HG02981 (cell line): ENCODE measurements around the gene COMMD9.
"Not testable (repeated sequence)": the region's sequence is repeated elsewhere in the genome, so short reads cannot be mapped to it uniquely, and the experiment has no call there.

Source experiments
- ATAC-seq: cut with Tn5 transposase; IDR thresholded peaks from one replicate; pipeline ENCODE4 v1.9.1; 2021; ENCODE audit warnings: mild to moderate bottlenecking, moderate library complexity; ENCODE audit not compliant: unreplicated experiment

Gene COMMD9

DNA sequence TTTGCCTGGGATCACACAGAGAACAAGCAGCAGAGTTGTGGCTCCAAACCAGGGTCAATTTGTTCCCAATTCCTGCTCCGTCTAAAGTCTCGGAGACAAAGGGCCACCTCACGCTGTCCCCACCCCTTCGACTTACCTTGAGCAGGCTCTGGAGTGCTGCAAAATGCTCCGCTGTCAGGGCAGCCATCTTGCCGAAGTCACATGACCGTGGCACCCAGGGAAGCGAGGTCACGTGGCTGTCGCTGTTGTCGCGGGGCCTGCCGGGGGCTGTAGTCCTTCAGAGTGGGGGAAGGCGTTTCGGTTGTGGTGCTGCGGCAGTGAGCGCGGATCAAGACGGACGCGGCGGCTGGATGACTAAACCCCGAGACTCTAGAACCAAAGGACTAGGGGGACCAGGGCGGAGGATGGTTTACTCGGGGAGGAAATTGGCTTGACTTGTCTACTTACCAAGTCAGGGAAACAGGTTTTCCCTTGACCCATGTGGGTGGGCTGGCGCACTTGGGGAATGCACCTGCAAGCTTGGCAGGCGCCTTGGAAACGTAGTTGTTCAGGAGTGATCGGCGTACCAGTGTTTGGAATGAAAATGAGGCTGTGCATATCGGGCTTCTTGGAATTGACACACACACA is at the start of gene COMMD9:
Gene COMMD9, minus strand, starts transcription at position 199 of the 627 bp plus-strand sequence. Its CDS starts 12 bp downstream, at position 187.
- ATAC-seq, result peak; percentile 100

DNA sequence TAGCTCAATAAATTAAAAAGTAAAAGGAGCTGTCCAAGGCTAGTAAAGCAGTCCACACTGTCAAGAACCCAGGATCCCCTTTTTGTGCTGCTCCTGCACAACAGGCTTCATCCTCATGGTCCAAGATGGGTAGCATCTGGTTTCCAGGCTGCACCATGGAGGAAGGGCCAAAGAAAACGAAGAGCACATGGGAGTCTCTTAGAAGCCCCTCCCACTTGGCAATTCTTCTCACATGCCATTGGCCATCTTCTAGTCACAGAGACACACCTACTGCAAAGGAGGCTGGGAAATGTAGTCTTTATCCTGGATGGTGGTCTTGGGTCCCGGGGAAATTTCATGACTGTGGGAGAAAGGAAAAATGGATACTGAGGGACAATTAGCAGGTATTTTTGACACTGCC is 44.7 kb upstream of the COMMD9 start:
- no peak for ATAC-seq

GRCh38 chr11:36333468-36333867 is 44.2 kb upstream of the COMMD9 start:
- no peak for ATAC-seq

GRCh38 chr11:36330411-36330810 is 41.2 kb upstream of the COMMD9 start:
- ATAC-seq, result no peak

DNA sequence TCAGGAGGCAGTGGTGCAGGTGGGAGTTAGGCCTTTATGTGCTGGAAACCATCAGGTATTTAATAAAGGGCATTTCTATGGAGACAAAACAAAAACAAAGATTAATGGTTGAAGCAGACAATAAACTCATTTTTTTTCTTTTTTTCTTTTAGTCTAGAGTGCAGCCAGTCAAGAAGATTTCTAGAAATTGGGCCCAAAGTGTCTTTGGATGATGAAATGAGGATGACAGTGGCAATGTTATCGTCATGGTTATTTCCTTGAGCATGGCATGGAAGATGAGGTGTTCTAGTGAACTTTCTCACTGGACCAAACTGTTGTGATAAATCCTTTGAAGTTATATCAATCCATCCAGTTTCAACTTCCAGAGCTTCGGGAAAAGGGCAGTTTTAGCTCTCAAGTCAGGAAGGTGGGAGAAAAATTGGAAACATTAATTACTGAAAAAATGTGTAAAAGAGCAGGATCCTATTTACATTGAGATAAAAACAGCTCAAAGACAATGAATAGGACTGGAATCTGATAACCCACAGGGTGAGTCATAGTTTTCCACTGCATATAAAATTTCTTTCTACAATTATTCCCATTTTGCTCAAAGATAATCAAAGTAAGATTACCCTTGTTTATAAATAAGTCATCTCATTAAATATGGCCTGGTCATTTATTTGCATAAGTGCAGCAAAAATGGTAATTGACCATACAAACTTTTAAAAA is 39.9 kb upstream of the COMMD9 start:
- ATAC-seq, result no peak

DNA sequence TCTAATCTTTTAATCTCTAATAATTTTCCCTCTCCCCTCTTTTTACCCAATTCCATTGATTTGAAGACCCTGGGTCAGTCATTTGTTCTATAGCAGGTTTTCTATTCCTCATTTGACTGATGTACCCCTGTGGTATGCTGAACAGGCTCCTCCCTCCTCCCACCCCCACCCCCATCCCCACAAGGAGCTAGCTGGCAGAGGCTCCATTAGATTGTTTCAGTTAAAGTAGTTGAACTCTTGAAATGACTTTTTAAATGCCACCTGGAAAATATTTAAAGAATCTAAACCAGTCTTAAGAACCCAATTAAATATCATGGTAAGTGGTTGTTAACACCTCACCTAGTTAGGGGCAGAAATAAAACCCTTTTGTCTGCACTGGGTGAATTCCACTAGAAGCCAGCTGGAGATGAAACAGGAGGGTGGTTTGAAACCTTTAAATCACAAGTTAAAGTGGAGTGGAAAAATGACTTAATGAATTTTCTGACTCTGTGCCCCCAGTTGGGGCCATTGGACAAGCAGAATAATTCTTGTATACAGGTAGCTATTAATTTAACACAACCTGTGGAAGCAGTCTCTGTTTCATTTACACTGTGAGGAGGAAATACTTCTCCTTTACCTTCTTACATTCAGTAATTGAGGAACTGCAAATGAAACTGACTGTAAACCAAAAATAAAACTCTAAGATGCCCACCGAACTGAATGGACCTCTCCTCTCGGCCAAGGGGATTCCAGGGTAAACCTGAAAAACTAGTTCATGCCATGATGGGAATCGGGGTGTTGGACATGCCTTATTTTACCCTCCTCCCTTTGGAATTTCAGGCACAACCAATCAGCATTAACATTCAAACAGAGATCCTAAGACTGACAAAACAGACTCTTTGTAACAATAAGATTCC is 37.5 kb upstream of the COMMD9 start:
- ATAC-seq, result peak; percentile 73

- ATAC-seq, result not testable (repeated sequence)
Observed at GRCh38 chr11:36325403-36325802, 36.2 kb upstream of the COMMD9 start.

DNA sequence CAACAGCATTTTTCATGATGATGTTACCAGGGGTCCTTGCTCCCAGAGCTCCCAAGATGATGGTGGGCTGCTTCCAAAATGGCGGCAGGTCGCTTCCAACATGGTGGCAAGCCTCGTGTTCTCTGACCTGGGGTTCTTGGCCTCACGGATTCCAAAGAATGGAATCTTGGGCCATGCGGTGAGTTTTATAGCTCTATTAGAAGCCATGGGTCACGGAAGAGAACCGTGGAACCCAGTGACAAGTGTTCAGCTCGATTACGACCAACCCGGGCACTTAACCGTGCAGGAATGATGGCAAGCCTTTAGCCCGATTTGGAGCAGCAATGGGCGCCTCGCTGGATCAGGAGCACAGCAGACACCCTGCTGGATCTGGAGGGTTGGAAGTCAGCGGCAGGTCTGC is 35.7 kb upstream of the COMMD9 start:
- ATAC-seq, result not testable (repeated sequence)

- ATAC-seq, result no peak
Observed at GRCh38 chr11:36317992-36318391, 28.8 kb upstream of the COMMD9 start.

DNA sequence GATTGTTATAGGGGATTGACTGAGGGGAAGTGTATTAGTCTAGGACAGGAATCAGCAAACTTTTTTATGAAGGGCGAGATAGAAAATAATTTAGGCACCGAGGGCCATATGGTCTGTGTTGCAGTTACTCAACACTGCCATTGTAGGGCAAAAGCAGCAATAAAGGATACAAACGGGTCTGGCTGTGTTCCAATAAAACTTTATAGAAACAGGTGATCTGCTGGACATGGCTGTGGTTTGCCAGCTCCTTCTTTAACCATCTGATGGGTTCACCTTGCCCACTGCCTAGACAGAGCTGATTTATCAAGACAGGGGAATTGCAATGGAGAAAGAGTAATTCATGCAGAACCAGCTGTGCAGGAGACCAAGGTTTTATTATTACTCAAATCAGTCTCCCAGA is 26.8 kb upstream of the COMMD9 start:
- ATAC-seq, result no peak

DNA sequence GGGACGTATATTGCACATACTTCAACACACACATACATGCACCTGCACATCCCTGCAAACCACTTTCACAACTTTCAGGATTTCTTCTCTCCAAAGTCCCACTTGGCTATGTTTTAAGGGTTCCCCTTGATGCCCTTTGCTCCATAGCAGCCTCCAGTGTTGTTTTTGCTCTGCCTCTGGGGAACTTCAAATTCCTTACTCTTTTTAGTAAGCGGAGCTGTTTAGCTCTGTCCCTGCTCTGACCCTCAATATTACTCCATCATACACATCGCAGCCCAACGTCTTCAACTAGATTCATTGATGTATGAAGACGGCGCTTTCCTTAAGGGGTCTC is 25.2 kb upstream of the COMMD9 start:
- no peak for ATAC-seq

DNA sequence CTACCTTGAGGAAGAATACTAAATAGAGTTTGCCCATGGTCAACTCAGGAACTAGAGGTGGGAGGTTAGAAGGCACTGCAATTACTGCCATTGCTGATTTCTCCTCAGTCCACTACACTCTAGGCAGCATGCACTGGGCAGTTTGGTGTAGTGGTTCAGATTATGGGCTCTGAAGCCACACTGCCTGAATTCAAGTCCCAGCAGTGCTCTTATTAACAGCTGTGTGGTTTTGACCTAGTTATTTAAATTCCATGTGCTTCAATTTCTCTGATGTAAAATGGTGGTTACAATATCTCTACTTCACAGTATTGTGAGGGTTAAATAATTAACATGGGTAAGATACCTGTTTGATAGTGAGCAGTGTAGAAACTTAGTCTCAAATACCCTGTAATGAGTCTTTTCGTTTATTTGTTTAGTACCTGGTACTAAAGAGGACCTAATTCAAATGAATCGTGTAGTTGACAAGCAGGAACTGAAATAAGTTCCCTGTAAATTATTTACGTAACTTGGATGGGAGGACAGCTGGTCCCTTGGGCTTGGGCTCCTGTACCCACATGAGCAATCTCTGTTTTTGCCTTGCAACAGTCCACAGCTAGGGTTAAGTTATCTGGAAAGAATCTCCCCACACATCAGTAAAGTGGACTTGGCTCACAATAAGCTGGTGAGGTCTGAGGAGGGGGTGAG is 24.7 kb upstream of the COMMD9 start:
- peak; percentile 73 for ATAC-seq

- ATAC-seq, result no peak
Observed at GRCh38 chr11:36312611-36313472, 23.6 kb upstream of the COMMD9 start.

GRCh38 chr11:36311926-36312595 is 22.8 kb upstream of the COMMD9 start:
- ATAC-seq, result no peak

DNA sequence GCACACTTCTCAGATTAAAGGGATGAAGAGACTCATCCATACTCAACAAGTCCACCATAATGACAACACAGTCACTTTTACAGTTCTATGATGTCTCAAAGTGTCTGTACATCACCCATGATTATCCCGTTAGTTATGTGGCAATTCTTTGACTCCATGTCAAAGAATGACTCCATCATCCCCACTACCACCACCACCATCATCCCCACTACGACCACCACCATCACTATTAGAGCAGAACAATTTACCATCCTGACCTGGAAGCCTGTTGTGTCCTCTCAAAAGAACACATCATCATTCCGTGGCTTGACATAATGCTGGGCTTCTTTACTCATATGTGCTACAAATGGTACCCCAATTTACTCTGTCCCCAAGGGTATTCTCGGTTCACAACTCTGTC is 20.6 kb upstream of the COMMD9 start:
- no peak for ATAC-seq

DNA sequence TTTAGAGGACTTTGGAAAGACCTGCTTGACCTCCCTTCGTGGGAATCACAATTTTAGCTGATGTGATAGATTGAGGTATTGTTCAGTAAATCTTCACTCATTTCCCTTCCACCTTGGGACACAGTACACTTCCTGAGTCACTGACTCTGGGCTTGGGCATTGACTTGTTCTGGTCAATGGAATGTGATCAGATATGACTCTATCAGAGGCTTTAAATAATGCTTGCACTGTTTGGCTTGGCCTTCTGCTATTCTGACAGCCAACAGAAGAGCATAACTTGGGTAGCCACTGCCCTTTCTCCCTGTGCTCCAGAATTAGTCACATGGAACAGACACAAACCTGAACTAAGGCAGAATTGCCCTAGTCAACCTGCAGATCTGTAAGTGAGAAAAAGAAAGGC is 19.4 kb upstream of the COMMD9 start:
- no peak for ATAC-seq

GRCh38 chr11:36306888-36307287 is 17.7 kb upstream of the COMMD9 start:
- no peak for ATAC-seq

GRCh38 chr11:36305047-36305446 is 15.8 kb upstream of the COMMD9 start:
- no peak for ATAC-seq

- no peak for ATAC-seq
Observed at GRCh38 chr11:36304351-36304750, 15.1 kb upstream of the COMMD9 start.

DNA sequence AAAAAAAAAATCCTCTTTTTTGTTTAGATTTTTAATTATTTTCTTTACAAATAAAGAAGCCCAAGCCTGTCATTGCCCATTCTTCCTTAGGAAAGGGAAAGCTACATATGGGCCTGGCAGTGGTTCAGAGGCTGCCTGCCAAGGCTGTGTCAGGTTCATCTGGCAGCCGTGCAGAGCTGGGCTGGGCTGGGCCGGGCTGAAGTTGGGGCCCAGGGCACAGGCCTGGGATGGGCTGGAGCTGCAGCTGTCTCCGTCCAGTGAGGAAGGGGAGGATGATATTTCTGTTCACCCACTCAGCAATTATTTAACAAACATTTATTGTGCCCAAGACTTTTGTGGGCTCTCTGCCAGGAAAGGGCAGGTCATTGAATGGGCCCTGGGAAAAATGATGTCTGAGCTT is 11.4 kb upstream of the COMMD9 start:
- ATAC-seq, result no peak
